Cardiac fibroblast (primary cell): Measurements from ENCODE around the gene CKS1B.
A peak's percentile ranks its signal among the peaks of the same experiment; 100 is the strongest.

ENCODE experiments used
- DNase-seq, 2 donors: peaks; one replicate each; pipeline versions ENCODE4 v3.0.0 to v3.0.0-alpha.2; 2010; ENCODE audit warnings: low read depth in 2 of 2
- H3K4me3 ChIP-seq, 2 donors: replicated peaks in 1 of 2; 1 replicate in 1 of 2; 2 replicates in 1 of 2; pipeline ENCODE4 v1.5.1; 2011; ENCODE audit warnings: low read depth in 2 of 2, low read length in 2 of 2, mild to moderate bottlenecking in 2 of 2, moderate library complexity in 1 of 2
- TF ChIP-seq, protein P1 (sequence below): IDR thresholded peaks from one replicate; pipeline ENCODE4 v1.5.1; 2011; ENCODE audit warnings: low read depth, mild to moderate bottlenecking, low read length, inconsistent platforms

Gene CKS1B

DNA sequence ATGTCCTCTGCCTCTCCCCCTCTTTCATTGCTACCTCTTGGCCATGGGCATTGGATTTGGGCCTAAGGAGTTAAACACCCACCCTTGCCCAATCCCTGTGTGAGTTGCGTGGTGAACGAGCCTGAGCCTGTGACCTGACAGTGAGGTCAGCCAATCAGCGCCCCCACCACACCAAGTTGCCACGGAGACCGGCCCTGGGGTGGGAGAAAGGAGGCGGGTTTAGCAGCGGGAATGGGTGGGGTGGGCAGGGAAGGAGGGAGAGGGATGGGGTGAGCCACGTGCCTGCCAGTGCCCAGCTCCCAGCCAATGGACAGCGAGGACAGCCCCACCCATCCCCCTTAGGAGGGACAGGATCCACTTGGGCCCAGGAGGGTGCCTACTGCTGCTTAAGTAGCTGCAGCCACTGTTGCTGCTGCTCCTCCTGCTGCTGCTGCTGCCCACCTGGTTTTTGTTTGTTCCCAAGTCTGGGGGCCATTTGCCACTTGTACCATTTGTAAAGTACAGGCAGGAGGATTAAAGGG is 37.6 kb downstream of the CKS1B start:
- TF ChIP-seq, protein P1, sequence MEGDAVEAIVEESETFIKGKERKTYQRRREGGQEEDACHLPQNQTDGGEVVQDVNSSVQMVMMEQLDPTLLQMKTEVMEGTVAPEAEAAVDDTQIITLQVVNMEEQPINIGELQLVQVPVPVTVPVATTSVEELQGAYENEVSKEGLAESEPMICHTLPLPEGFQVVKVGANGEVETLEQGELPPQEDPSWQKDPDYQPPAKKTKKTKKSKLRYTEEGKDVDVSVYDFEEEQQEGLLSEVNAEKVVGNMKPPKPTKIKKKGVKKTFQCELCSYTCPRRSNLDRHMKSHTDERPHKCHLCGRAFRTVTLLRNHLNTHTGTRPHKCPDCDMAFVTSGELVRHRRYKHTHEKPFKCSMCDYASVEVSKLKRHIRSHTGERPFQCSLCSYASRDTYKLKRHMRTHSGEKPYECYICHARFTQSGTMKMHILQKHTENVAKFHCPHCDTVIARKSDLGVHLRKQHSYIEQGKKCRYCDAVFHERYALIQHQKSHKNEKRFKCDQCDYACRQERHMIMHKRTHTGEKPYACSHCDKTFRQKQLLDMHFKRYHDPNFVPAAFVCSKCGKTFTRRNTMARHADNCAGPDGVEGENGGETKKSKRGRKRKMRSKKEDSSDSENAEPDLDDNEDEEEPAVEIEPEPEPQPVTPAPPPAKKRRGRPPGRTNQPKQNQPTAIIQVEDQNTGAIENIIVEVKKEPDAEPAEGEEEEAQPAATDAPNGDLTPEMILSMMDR: no peak
- H3K4me3 ChIP-seq: no peak overlapping the region
- peak; percentile 39 to 76 for DNase-seq

DNA sequence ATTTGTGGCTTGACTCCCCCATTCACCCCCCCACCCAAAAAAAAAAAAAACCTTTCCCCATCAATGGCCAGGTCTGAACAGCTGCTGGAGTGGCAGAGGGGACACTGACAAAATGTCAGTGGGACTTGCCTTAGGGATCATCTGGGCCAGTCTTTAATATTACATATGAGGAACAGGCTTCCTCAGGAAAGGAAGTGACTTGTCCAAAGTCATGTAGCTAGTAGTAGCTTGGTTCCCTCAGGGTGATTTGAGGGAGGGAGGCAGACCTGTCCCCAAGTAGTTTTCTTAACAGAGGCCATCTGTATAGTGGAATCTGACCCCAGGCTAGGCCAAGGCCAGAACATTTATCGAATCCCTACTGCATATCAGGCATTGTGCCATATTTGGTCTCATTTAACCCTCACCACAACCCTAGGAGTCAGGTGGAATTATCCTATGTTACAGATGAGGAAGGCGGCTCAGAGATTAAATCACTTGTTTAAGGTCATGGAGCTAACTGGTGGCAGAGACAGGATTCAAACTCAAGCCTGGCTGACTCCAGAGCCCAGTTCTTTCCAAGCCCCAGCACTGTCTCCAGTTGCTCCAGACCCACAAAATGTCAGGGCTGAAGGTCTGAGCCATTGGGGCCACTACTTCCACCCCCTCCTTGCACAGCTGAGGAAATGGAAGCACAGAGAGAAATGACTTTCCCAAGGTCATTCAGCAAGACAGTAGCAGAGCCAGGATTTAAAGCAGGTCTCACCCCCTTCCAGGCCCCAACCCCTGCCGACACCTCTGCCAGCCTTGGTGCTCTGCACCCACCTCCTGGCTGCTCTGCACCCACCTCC is 38.5 kb downstream of the CKS1B start:
- TF ChIP-seq, protein P1: no peak
- H3K4me3 ChIP-seq: no peak overlapping the region
- DNase-seq: no peak

DNA sequence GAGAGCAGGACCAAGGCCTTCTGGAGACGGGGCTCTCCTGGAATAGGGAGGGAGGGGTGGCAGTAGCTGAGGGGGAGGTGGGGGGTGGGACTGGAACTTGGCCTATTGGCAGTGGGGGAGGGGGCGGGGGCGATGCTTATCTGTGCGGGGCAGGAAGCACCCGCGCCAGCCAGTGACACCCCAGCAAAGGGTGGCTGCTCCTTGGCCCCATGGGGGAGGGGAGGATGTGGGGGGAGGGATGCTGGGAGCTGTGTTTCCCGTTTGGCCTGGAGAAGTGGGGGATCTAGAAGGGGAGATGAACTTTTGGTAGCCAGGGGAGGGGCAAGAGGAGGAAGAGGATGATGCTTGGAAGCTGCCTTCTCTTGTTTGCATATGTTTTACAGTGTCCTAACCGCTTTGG is 39.2 kb downstream of the CKS1B start:
- TF ChIP-seq, protein P1: no peak
- no peak overlapping the region for H3K4me3 ChIP-seq
- no peak for DNase-seq

DNA sequence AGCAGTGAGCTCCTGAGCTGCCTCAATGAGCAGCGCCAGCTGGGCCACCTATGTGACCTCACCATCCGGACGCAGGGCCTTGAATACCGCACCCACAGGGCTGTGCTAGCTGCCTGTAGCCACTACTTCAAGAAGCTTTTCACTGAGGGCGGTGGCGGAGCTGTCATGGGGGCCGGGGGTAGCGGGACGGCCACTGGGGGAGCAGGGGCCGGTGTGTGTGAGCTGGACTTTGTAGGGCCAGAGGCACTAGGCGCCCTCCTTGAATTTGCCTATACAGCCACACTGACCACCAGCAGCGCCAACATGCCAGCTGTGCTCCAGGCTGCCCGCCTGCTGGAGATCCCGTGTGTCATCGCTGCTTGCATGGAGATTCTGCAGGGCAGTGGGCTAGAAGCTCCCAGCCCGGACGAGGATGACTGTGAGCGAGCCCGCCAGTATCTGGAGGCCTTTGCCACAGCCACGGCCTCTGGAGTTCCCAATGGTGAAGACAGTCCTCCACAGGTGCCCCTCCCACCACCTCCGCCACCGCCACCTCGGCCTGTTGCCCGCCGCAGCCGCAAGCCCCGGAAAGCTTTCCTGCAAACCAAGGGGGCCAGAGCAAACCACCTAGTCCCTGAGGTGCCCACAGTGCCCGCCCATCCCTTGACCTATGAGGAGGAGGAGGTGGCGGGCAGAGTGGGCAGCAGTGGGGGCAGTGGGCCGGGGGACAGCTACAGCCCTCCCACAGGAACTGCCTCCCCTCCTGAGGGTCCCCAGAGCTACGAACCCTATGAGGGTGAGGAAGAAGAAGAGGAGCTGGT is 40.4 kb downstream of the CKS1B start:
- no peak overlapping the region for H3K4me3 ChIP-seq
- no peak for DNase-seq
- TF ChIP-seq, protein P1: no peak

DNA sequence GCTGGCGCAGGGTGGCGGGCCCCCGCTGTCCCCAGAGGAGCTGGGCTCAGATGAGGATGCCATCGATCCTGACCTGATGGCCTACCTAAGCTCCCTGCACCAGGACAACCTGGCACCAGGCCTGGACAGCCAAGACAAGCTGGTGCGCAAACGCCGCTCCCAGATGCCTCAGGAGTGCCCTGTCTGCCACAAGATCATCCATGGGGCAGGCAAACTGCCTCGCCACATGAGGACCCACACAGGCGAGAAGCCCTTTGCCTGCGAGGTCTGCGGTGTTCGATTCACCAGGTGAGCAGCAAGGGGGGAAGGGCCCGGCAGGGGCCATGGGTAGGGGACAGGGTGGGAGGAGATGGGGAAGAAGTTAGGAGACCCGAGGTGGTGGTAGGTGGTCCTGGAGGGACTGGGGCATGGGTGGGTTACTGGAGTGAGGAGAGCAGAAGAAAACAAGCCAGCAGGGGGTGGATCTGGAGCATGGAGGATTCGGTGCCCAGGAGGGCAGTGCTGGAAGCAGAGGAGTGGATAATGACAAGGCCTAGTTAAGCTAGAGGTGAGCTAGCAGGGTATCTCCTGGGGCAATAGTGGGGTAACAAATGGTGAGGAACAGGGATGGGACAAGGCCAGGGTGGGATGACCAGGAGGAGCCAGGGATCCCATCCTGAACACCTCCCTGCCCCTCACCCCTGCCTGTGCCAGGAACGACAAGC is 41.2 kb downstream of the CKS1B start:
- no peak for DNase-seq
- no peak overlapping the region for H3K4me3 ChIP-seq
- TF ChIP-seq, protein P1: no peak

DNA sequence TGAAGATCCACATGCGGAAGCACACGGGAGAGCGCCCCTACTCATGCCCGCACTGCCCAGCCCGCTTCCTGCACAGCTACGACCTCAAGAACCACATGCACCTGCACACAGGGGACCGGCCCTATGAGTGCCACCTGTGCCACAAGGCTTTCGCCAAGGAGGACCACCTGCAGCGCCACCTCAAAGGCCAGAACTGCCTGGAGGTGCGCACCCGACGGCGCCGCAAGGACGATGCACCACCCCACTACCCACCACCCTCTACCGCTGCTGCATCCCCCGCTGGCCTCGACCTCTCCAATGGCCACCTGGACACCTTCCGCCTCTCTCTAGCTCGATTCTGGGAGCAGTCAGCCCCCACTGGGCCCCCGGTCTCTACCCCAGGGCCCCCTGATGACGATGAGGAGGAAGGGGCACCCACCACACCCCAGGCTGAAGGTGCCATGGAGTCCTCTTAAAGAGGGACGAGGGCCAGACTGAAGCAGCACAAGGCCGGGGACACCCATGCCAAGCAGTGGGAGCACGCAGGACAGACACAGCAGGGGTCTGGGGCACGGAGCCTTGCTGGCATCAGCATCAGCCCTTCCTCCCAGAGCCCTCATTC is 41.9 kb downstream of the CKS1B start:
- DNase-seq: no peak
- no peak overlapping the region for H3K4me3 ChIP-seq
- TF ChIP-seq, protein P1: no peak
